SK-N-SH treated with all-trans-retinoic acid at 6 μM for 48 hours (cell line): ENCODE data around the gene ZC2HC1C.

ENCODE experiments used
- CREB5 ChIP-seq: fragments of 250-450 bp; sonication (Bioruptor Pico); IDR thresholded peaks from 2 replicates; pipeline ENCODE4 v1.5.1; 2020; ENCODE audit warnings: low read depth, mild to moderate bottlenecking, moderate library complexity
- CSDC2 ChIP-seq: fragments of 250-450 bp; sonication (Bioruptor Pico); IDR thresholded peaks from 2 replicates; pipeline ENCODE4 v1.5.0; 2020; ENCODE audit warnings: mild to moderate bottlenecking, moderate library complexity
- PATZ1 ChIP-seq: fragments of 250-450 bp; sonication (Bioruptor Pico); IDR thresholded peaks from 2 replicates; pipeline ENCODE4 v1.8.0; 2020; ENCODE audit warnings: mild to moderate bottlenecking, moderate library complexity, borderline replicate concordance
- POU6F1 ChIP-seq: fragments of 250-450 bp; sonication (Bioruptor Pico); IDR thresholded peaks from 2 replicates; pipeline ENCODE4 v1.8.0; 2021; ENCODE audit warnings: low read depth, mild to moderate bottlenecking, moderate library complexity, borderline replicate concordance
- PPARA ChIP-seq: fragments of 250-450 bp; sonication (Bioruptor Pico); IDR thresholded peaks from 2 replicates; pipeline ENCODE4 v1.5.0; 2020; ENCODE audit warnings: mild to moderate bottlenecking, borderline replicate concordance
- TCF4 ChIP-seq: fragments of 250-450 bp; sonication (Bioruptor Pico); IDR thresholded peaks from 2 replicates; pipeline ENCODE4 v1.8.0; 2021; ENCODE audit warnings: mild to moderate bottlenecking, moderate library complexity, borderline replicate concordance
- TSHZ2 ChIP-seq: fragments of 250-450 bp; sonication (Bioruptor Pico); IDR thresholded peaks from 2 replicates; pipeline ENCODE4 v1.5.0; 2020; ENCODE audit warnings: mild to moderate bottlenecking, moderate library complexity
- ZFP3 ChIP-seq: fragments of 250-450 bp; sonication (Bioruptor Pico); IDR thresholded peaks from 2 replicates; pipeline ENCODE4 v1.5.0; 2020; ENCODE audit warnings: mild to moderate bottlenecking, moderate library complexity
- ZFP30 ChIP-seq: fragments of 450-650 bp; formaldehyde crosslinking; IDR thresholded peaks from 2 replicates; pipeline ENCODE4 v1.5.0; 2022; ENCODE audit warnings: mild to moderate bottlenecking, moderate library complexity
- ZNF70 ChIP-seq: fragments of 450-650 bp; formaldehyde crosslinking; IDR thresholded peaks from 2 replicates; pipeline ENCODE4 v1.5.0; 2020; ENCODE audit warnings: mild to moderate bottlenecking, moderate library complexity
- ZNF8 ChIP-seq: fragments of 450-650 bp; formaldehyde crosslinking; IDR thresholded peaks from 2 replicates; pipeline ENCODE4 v1.5.0; 2020; ENCODE audit warnings: mild to moderate bottlenecking, moderate library complexity

GRCh38 chr14:75049136-75049535, 20.3 kb upstream of the ZC2HC1C start:
- TF ChIP-seq ZFP30 (CRISPR knock-in tag) (no peak), ZNF70 (CRISPR knock-in tag) (no peak), TCF4 (CRISPR knock-in tag) (no peak), PPARA (no peak), PATZ1 (no peak), ZNF8 (no peak), POU6F1 (CRISPR knock-in tag) (no peak), CSDC2 (CRISPR knock-in tag) (no peak), CREB5 (CRISPR knock-in tag) (no peak), TSHZ2 (CRISPR knock-in tag) (no peak), ZFP3 (CRISPR knock-in tag) (no peak)
